IPS-15b (cell line): ENCODE results near the gene CIDEC.

Source experiments
- H3K27me3 ChIP-seq: one replicate; pipeline ENCODE4 v1.6.1; 2013; ENCODE audit warnings: low read length; ENCODE audit not compliant: control insufficient read depth, insufficient read depth
- H3K36me3 ChIP-seq: one replicate; pipeline ENCODE4 v1.6.1; 2013; ENCODE audit warnings: low read length; ENCODE audit not compliant: control insufficient read depth, insufficient read depth
- H3K4me1 ChIP-seq: one replicate; pipeline ENCODE4 v1.6.1; 2013; ENCODE audit warnings: mild to moderate bottlenecking, low read length; ENCODE audit not compliant: control insufficient read depth, insufficient read depth
- H3K4me3 ChIP-seq: one replicate; pipeline ENCODE4 v1.5.1; 2013; ENCODE audit warnings: low read depth, low read length
- H3K9ac ChIP-seq: one replicate; pipeline ENCODE4 v1.6.1; 2013; ENCODE audit warnings: low read depth, mild to moderate bottlenecking, low read length
- H3K9me3 ChIP-seq: one replicate; pipeline ENCODE4 v1.6.1; 2013; ENCODE audit warnings: mild to moderate bottlenecking, low read length; ENCODE audit not compliant: control insufficient read depth, insufficient read depth

CIDEC gene

GRCh38 chr3:9879830-9880549 is at the start of gene CIDEC:
CIDEC (minus strand) TSS chr3:9880253; CDS start chr3:9878486, 1,767 bp downstream.
- H3K4me1 ChIP-seq = no peaks in the 10 kb centered on the region
- no peaks in the 10 kb centered on the region for H3K9me3 ChIP-seq
- no peak within 1 kb of the TSS for H3K4me3 ChIP-seq
- H3K27me3 ChIP-seq = no peaks in the 10 kb centered on the region
- no peak within 1 kb of the TSS for H3K9ac ChIP-seq
- no peaks in the 10 kb centered on the region for H3K36me3 ChIP-seq

- no peaks in the 10 kb centered on the region for H3K9me3 ChIP-seq
- no peak overlapping the region for H3K9ac ChIP-seq
- H3K4me1 ChIP-seq = no peaks in the 10 kb centered on the region
- no peak overlapping the region for H3K4me3 ChIP-seq
- no peaks in the 10 kb centered on the region for H3K27me3 ChIP-seq
- H3K36me3 ChIP-seq = no peaks in the 10 kb centered on the region
These were observed 48.1 kb upstream of the CIDEC start for GRCh38 chr3:9928158-9928557.

- no peaks in the 10 kb centered on the region for H3K9me3 ChIP-seq
- H3K9ac ChIP-seq = no peak overlapping the region
- H3K4me1 ChIP-seq = no peaks in the 10 kb centered on the region
- H3K36me3 ChIP-seq = no peaks in the 10 kb centered on the region
- peaks cover 4% of the 10 kb centered on the region for H3K27me3 ChIP-seq
- no peak overlapping the region for H3K4me3 ChIP-seq
These were observed 38.4 kb upstream of the CIDEC start for GRCh38 chr3:9918261-9919038.

GRCh38 chr3:9917820-9918219 is 37.8 kb upstream of the CIDEC start:
- Histone ChIP-seq H3K27me3 (peaks cover 4% of the 10 kb centered on the region), H3K36me3 (no peaks in the 10 kb centered on the region), H3K9me3 (no peaks in the 10 kb centered on the region), H3K9ac (no peak overlapping the region), H3K4me3 (no peak overlapping the region), H3K4me1 (no peaks in the 10 kb centered on the region)

- Histone ChIP-seq H3K27me3 (peaks cover 4% of the 10 kb centered on the region), H3K4me1 (no peaks in the 10 kb centered on the region), H3K9ac (peak within 1 kb of the TSS; percentile 55), H3K4me3 (peak within 1 kb of the TSS; percentile 66), H3K9me3 (no peaks in the 10 kb centered on the region), H3K36me3 (no peaks in the 10 kb centered on the region)
These were observed 37.0 kb upstream of the CIDEC start, which contains the start of gene IL17RC for GRCh38 chr3:9916734-9917680. IL17RC (plus strand) TSS chr3:9917098; CDS start chr3:9917316, 218 bp downstream.

GRCh38 chr3:9916346-9916733 is 36.3 kb upstream of the CIDEC start:
- peaks cover 4% of the 10 kb centered on the region for H3K27me3 ChIP-seq
- no peaks in the 10 kb centered on the region for H3K9me3 ChIP-seq
- H3K9ac ChIP-seq = no peak overlapping the region
- H3K36me3 ChIP-seq = no peaks in the 10 kb centered on the region
- H3K4me1 ChIP-seq = no peaks in the 10 kb centered on the region
- peak overlapping the region; percentile 49 for H3K4me3 ChIP-seq

- peak overlapping the region; percentile 66 for H3K4me3 ChIP-seq
- H3K9me3 ChIP-seq = no peaks in the 10 kb centered on the region
- no peaks in the 10 kb centered on the region for H3K36me3 ChIP-seq
- H3K9ac ChIP-seq = peak overlapping the region; percentile 16
- H3K27me3 ChIP-seq = peaks cover 4% of the 10 kb centered on the region
- H3K4me1 ChIP-seq = no peaks in the 10 kb centered on the region
These were observed 35.4 kb upstream of the CIDEC start for GRCh38 chr3:9915254-9916141.

GRCh38 chr3:9914559-9915253 is 34.7 kb upstream of the CIDEC start:
- H3K9ac ChIP-seq = no peak overlapping the region
- H3K4me3 ChIP-seq = peak overlapping the region; percentile 66
- peaks cover 4% of the 10 kb centered on the region for H3K27me3 ChIP-seq
- H3K9me3 ChIP-seq = no peaks in the 10 kb centered on the region
- H3K4me1 ChIP-seq = no peaks in the 10 kb centered on the region
- H3K36me3 ChIP-seq = no peaks in the 10 kb centered on the region

GRCh38 chr3:9914011-9914410 is 34.0 kb upstream of the CIDEC start:
- H3K27me3 ChIP-seq = peaks cover 4% of the 10 kb centered on the region

GRCh38 chr3:9913601-9914000 is 33.5 kb upstream of the CIDEC start:
- Histone ChIP-seq H3K9me3 (no peaks in the 10 kb centered on the region), H3K9ac (no peak overlapping the region), H3K4me1 (no peaks in the 10 kb centered on the region), H3K4me3 (no peak overlapping the region), H3K27me3 (peaks cover 4% of the 10 kb centered on the region), H3K36me3 (no peaks in the 10 kb centered on the region)

More at GRCh38 chr3:9914011-9914410, 34.0 kb upstream of the CIDEC start:
- no peaks in the 10 kb centered on the region for H3K4me1 ChIP-seq
- H3K4me3 ChIP-seq = no peak overlapping the region
- no peaks in the 10 kb centered on the region for H3K9me3 ChIP-seq
- H3K36me3 ChIP-seq = no peaks in the 10 kb centered on the region
- no peak overlapping the region for H3K9ac ChIP-seq
